Nephron progenitor cell (in vitro differentiated cells): ENCODE data around the gene NR6A1.

Experiments
- DNase-seq: peaks from one replicate; pipeline ENCODE4 v3.0.0; 2021
- H3K27ac Mint-ChIP-seq: 2 replicates; pipeline ENCODE4 v1.8.0; 2021; ENCODE audit warnings: mild to moderate bottlenecking, moderate library complexity, mixed read lengths
- H3K27me3 Mint-ChIP-seq: 2 replicates; pipeline ENCODE4 v1.8.0; 2021; ENCODE audit warnings: mild to moderate bottlenecking, low read depth, mixed read lengths; ENCODE audit not compliant: poor library complexity
- H3K36me3 Mint-ChIP-seq: 2 replicates; pipeline ENCODE4 v1.8.0; 2021; ENCODE audit warnings: low read depth, mixed read lengths
- H3K4me1 Mint-ChIP-seq: 2 replicates; pipeline ENCODE4 v1.8.0; 2021; ENCODE audit warnings: mixed read lengths
- H3K4me3 Mint-ChIP-seq: 2 replicates; pipeline ENCODE4 v1.8.0; 2021; ENCODE audit warnings: mild to moderate bottlenecking, moderate library complexity, mixed read lengths
- H3K9me3 Mint-ChIP-seq: 2 replicates; pipeline ENCODE4 v1.8.0; 2021; ENCODE audit warnings: mild to moderate bottlenecking, moderate library complexity, mixed read lengths
- CTCF ChIP-seq: fragments of 200-600 bp; sonication (generic); IDR thresholded peaks from 2 replicates; pipeline ENCODE4 v1.5.0; 2021; ENCODE audit warnings: antibody characterized with exemption

Gene NR6A1

GRCh38 chr9:124726886-124727285 lies 44.2 kb downstream of the NR6A1 start:
- H3K9me3 Mint-ChIP-seq = no peaks in the 10 kb centered on the region
- no peak overlapping the region for H3K27ac Mint-ChIP-seq
- H3K27me3 Mint-ChIP-seq = no peaks in the 10 kb centered on the region
- no peak for DNase-seq
- H3K36me3 Mint-ChIP-seq = peaks cover 31% of the 10 kb centered on the region
- no peak overlapping the region for H3K4me3 Mint-ChIP-seq
- no peak for TF ChIP-seq CTCF
- peaks cover 29% of the 10 kb centered on the region for H3K4me1 Mint-ChIP-seq

- peak overlapping the region; percentile 61 for H3K27ac Mint-ChIP-seq
- no peaks in the 10 kb centered on the region for H3K9me3 Mint-ChIP-seq
- no peak for TF ChIP-seq CTCF
- peaks cover 14% of the 10 kb centered on the region for H3K36me3 Mint-ChIP-seq
- no peak for DNase-seq
- H3K27me3 Mint-ChIP-seq = no peaks in the 10 kb centered on the region
- peaks cover 38% of the 10 kb centered on the region for H3K4me1 Mint-ChIP-seq
- peak overlapping the region; percentile 5 for H3K4me3 Mint-ChIP-seq
Measured at GRCh38 chr9:124725068-124725452, 46.1 kb downstream of the NR6A1 start.

GRCh38 chr9:124724415-124725067 lies 46.6 kb downstream of the NR6A1 start:
- DNase-seq = no peak
- Mint-ChIP-seq H3K9me3 (no peaks in the 10 kb centered on the region), H3K27ac (peak overlapping the region; percentile 61), H3K27me3 (no peaks in the 10 kb centered on the region), H3K4me1 (peaks cover 38% of the 10 kb centered on the region), H3K4me3 (peak overlapping the region; percentile 5), H3K36me3 (peaks cover 12% of the 10 kb centered on the region)
- no peak for TF ChIP-seq CTCF

GRCh38 chr9:124723352-124723751 lies 47.8 kb downstream of the NR6A1 start:
- H3K4me3 Mint-ChIP-seq = no peak overlapping the region

GRCh38 chr9:124721109-124721906 lies 49.8 kb downstream of the NR6A1 start:
- DNase-seq = no peak
- TF ChIP-seq CTCF = no peak
- Mint-ChIP-seq H3K27me3 (no peaks in the 10 kb centered on the region), H3K4me1 (peaks cover 38% of the 10 kb centered on the region), H3K27ac (peak overlapping the region; percentile 16), H3K36me3 (peaks cover 19% of the 10 kb centered on the region), H3K9me3 (no peaks in the 10 kb centered on the region), H3K4me3 (no peak overlapping the region)

More at GRCh38 chr9:124723352-124723751, 47.8 kb downstream of the NR6A1 start:
- no peaks in the 10 kb centered on the region for H3K27me3 Mint-ChIP-seq
- H3K9me3 Mint-ChIP-seq = no peaks in the 10 kb centered on the region
- peaks cover 38% of the 10 kb centered on the region for H3K4me1 Mint-ChIP-seq
- no peak overlapping the region for H3K27ac Mint-ChIP-seq
- peaks cover 5% of the 10 kb centered on the region for H3K36me3 Mint-ChIP-seq
- TF ChIP-seq CTCF = no peak
- DNase-seq = no peak
